Mesenchymal stem cell (in vitro differentiated cells and primary cell): ENCODE measurements around the gene GJD3.
A peak's percentile ranks its signal among the peaks of the same experiment; 100 is the strongest.

Source experiments
- DNase-seq: peaks from one replicate; pipeline ENCODE4 v3.0.0-alpha.2; 2013
- H2AFZ ChIP-seq: one replicate; pipeline ENCODE4 v1.6.1; 2013; ENCODE audit warnings: low read depth, mild to moderate bottlenecking, control low read depth, inconsistent platforms, low read length, moderate library complexity
- H2AK5ac ChIP-seq: 2 replicates; pipeline ENCODE4 v1.6.1; 2013; ENCODE audit warnings: low read length, moderate library complexity, mild to moderate bottlenecking, inconsistent platforms; ENCODE audit not compliant: severe bottlenecking
- H2BK120ac ChIP-seq: one replicate; pipeline ENCODE4 v1.6.1; 2013; ENCODE audit warnings: low read depth, mild to moderate bottlenecking, inconsistent platforms, low read length, moderate library complexity
- H2BK12ac ChIP-seq, 2 experiments: one replicate each; pipeline ENCODE4 v1.6.1; 2013; ENCODE audit warnings: inconsistent platforms in 2 of 2, low read length in 2 of 2, mild to moderate bottlenecking in 2 of 2, moderate library complexity in 2 of 2, control low read depth in 1 of 2
- H2BK15ac ChIP-seq: one replicate; pipeline ENCODE4 v1.6.1; 2013; ENCODE audit warnings: mild to moderate bottlenecking, low read depth, inconsistent platforms; ENCODE audit not compliant: poor library complexity, severe bottlenecking
- H2BK5ac ChIP-seq: 2 replicates; pipeline ENCODE4 v1.6.1; 2013; ENCODE audit warnings: low read depth, mild to moderate bottlenecking, low read length, control low read depth, inconsistent platforms; ENCODE audit not compliant: poor library complexity, severe bottlenecking
- H3K14ac ChIP-seq, 2 experiments: one replicate each; pipeline ENCODE4 v1.6.1; 2013; ENCODE audit warnings: inconsistent platforms in 2 of 2, low read length in 2 of 2, control low read depth in 1 of 2, mild to moderate bottlenecking in 1 of 2, moderate library complexity in 1 of 2
- H3K18ac ChIP-seq, 2 experiments: one replicate each; pipeline ENCODE4 v1.6.1; 2013; ENCODE audit warnings: inconsistent platforms in 2 of 2, low read length in 2 of 2, control low read depth in 1 of 2, low read depth in 1 of 2, mild to moderate bottlenecking in 1 of 2
- H3K23ac ChIP-seq, 2 experiments: one replicate each; pipeline ENCODE4 v1.6.1; 2013; ENCODE audit warnings: inconsistent platforms in 2 of 2, low read length in 2 of 2, mild to moderate bottlenecking in 2 of 2, moderate library complexity in 2 of 2, control low read depth in 1 of 2
- H3K27ac ChIP-seq: 2 replicates; pipeline ENCODE4 v1.5.1; 2013; ENCODE audit warnings: mild to moderate bottlenecking, moderate library complexity, low read length, control low read depth, inconsistent platforms; ENCODE audit not compliant: poor library complexity, severe bottlenecking
- H3K27me3 ChIP-seq, 2 experiments: 2 replicates each; pipeline versions ENCODE4 v1.6.1 to v1.7.0; 2013; ENCODE audit warnings: low read length in 2 of 2, mild to moderate bottlenecking in 2 of 2, moderate library complexity in 2 of 2, control low read depth in 1 of 2, inconsistent platforms in 1 of 2; ENCODE audit not compliant: control insufficient read depth in 1 of 2, insufficient read depth in 1 of 2
- H3K36me3 ChIP-seq, 2 experiments: 2 replicates each; pipeline versions ENCODE4 v1.6.1 to v1.7.0; 2013; ENCODE audit warnings: low read length in 2 of 2, control low read depth in 1 of 2, inconsistent platforms in 1 of 2, low read depth in 1 of 2, mild to moderate bottlenecking in 1 of 2; ENCODE audit not compliant: insufficient read depth in 2 of 2, control insufficient read depth in 1 of 2
- H3K4ac ChIP-seq, 2 experiments: one replicate each; pipeline ENCODE4 v1.6.1; 2013; ENCODE audit warnings: inconsistent platforms in 2 of 2, low read length in 2 of 2, mild to moderate bottlenecking in 2 of 2, moderate library complexity in 2 of 2, control low read depth in 1 of 2, low read depth in 1 of 2
- H3K4me1 ChIP-seq: 2 replicates; pipeline ENCODE4 v1.6.1; 2013; ENCODE audit warnings: low read depth, low read length, control low read depth; ENCODE audit not compliant: control insufficient read depth, insufficient read depth
- H3K4me2 ChIP-seq: 2 replicates; pipeline ENCODE4 v1.6.1; 2013; ENCODE audit warnings: low read length, mild to moderate bottlenecking, inconsistent platforms; ENCODE audit not compliant: poor library complexity, severe bottlenecking
- H3K4me3 ChIP-seq, 2 experiments: 2 replicates each; pipeline versions ENCODE4 v1.5.1 to v1.7.0; 2013; ENCODE audit warnings: low read length in 2 of 2, mild to moderate bottlenecking in 2 of 2, control low read depth in 1 of 2, low read depth in 1 of 2; ENCODE audit not compliant: insufficient read depth in 1 of 2
- H3K79me1 ChIP-seq: replicated peaks from 2 replicates; pipeline ENCODE4 v1.6.1; 2013; ENCODE audit warnings: mild to moderate bottlenecking, control low read depth, low read length, inconsistent platforms; ENCODE audit not compliant: poor library complexity, severe bottlenecking
- H3K9ac ChIP-seq: 2 replicates; pipeline ENCODE4 v1.7.0; 2013; ENCODE audit warnings: mild to moderate bottlenecking, low read length, moderate library complexity
- H3K9me3 ChIP-seq: 2 replicates; pipeline ENCODE4 v1.7.0; 2013; ENCODE audit warnings: mild to moderate bottlenecking, low read length; ENCODE audit not compliant: control insufficient read depth
- H4K8ac ChIP-seq: one replicate; pipeline ENCODE4 v1.6.1; 2013; ENCODE audit warnings: inconsistent platforms, mild to moderate bottlenecking, low read length, moderate library complexity
- H4K91ac ChIP-seq: one replicate; pipeline ENCODE4 v1.6.1; 2013; ENCODE audit warnings: mild to moderate bottlenecking, low read length, inconsistent platforms
- WGBS: methylation state at CpG from one replicate; pipeline ENCODE4 v1.1.7; 2013; ENCODE audit warnings: mixed read lengths; 5-methylcytosine and 5-hydroxymethylcytosine counted together

Gene GJD3

DNA sequence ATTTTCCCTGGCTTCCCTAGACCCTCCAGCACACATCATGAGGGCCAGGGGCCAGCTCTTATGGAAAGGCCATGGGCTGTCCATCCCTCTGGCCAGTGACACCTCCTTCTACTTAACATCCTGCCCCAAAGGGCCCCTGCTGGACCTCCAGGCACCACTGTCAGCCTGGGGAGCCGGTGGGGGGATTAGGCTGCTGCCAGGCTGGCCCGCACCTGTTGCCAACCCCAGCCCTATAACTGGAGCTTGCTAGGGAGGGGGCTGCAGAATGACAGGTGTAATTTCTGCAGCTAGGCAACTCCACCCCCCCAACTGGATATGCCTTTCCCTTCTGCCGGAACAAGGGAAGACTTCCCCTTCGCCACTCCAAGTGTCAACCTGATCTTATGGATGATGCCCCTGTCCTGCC lies 43.0 kb downstream of the GJD3 start:
- H2BK12ac ChIP-seq, result peak overlapping the region; percentile 64 to 80
- H3K4me2 ChIP-seq, result peak overlapping the region; percentile 59
- 92% methylated on average over 4 of the region's 4 CpGs for WGBS

DNA sequence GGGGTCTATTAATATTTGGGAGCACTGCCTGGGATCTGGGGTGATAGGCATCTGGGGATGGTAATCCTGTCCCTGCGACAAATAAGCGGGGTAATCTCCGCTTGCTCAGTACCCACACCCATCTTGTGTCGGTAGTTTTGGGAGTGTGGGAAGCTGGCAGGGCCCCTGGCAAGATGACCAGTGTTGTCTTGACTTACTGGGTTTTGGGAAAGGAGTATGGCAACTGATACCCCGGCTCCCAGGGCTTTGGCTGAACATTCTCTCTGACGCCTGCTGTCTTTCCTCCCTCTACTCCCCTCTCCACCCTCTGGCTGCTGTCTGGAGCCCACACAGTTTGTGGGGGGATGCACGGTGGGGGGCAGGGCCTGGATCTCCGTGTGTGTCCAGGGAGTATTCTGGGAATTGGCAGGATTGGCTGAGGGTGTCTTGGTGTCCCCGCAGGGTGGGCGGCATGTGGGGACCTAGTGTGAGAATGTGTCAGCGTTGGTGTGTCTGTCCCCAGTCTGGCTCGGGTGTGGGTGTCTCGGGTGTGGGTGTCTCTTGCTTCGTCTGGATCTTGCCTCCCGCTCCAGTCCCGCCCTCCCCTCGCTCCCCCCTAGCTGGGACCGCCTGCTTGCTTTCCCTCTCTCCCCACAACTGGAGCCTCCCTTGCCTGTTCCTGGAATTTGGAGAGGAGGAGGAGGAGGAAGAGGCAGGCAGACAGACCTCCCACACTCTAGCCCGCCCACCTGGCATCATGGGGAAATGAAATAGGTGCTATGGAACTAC lies 43.6 kb downstream of the GJD3 start:
- peak overlapping the region; percentile 88 for H2BK15ac ChIP-seq
- no peak overlapping the region for H2BK5ac ChIP-seq
- no peaks in the 10 kb centered on the region for H3K27me3 ChIP-seq
- H4K91ac ChIP-seq, result peak overlapping the region; percentile 12
- 84% methylated on average over 7 of the region's 19 CpGs for WGBS
- peak overlapping the region in 1 of 2 experiments; percentile 77 for H3K18ac ChIP-seq
- H2BK12ac ChIP-seq, result peak overlapping the region in 1 of 2 experiments; percentile 60
- peak overlapping the region in 1 of 2 experiments; percentile 88 for H3K4me3 ChIP-seq
- peak overlapping the region; percentile 33 for H2AK5ac ChIP-seq
- H3K4ac ChIP-seq, result no peak overlapping the region
- peak overlapping the region; percentile 3 for H4K8ac ChIP-seq
- peak overlapping the region in 1 of 2 experiments; percentile 46 for H3K23ac ChIP-seq
- no peaks in the 10 kb centered on the region for H3K9me3 ChIP-seq
- peaks cover 18% of the 10 kb centered on the region for H3K79me1 ChIP-seq
- no peak overlapping the region for H3K27ac ChIP-seq
- no peaks in the 10 kb centered on the region for H3K36me3 ChIP-seq
- peaks cover 70% of the 10 kb centered on the region for H3K4me1 ChIP-seq
- no peak overlapping the region for H3K14ac ChIP-seq
- H3K9ac ChIP-seq, result peak overlapping the region; percentile 98
- H2BK120ac ChIP-seq, result no peak overlapping the region
- DNase-seq, result no peak
- no peak overlapping the region for H2AFZ ChIP-seq
- H3K4me2 ChIP-seq, result peak overlapping the region; percentile 20

More for the DNA sequence above, 43.0 kb downstream of the GJD3 start:
- H4K91ac ChIP-seq, result peak overlapping the region; percentile 91
- peak overlapping the region; percentile 27 for H2AK5ac ChIP-seq
- no peak overlapping the region for H2AFZ ChIP-seq
- H2BK15ac ChIP-seq, result peak overlapping the region; percentile 86
- peak overlapping the region; percentile 41 to 63 for H3K4ac ChIP-seq
- peak overlapping the region; percentile 32 for H4K8ac ChIP-seq
- H3K4me3 ChIP-seq, result peak overlapping the region; percentile 15 to 88
- H3K23ac ChIP-seq, result peak overlapping the region in 1 of 2 experiments; percentile 76
- peaks cover 21% of the 10 kb centered on the region for H3K79me1 ChIP-seq
- no peak overlapping the region for H3K27ac ChIP-seq
- H3K9ac ChIP-seq, result peak overlapping the region; percentile 98
- no peaks in the 10 kb centered on the region for H3K27me3 ChIP-seq
- no peak overlapping the region for H2BK5ac ChIP-seq
- H3K9me3 ChIP-seq, result no peaks in the 10 kb centered on the region
- H3K4me1 ChIP-seq, result peaks cover 70% of the 10 kb centered on the region
- peak overlapping the region; percentile 85 for H2BK120ac ChIP-seq
- peak overlapping the region; percentile 6 to 67 for H3K18ac ChIP-seq
- DNase-seq, result no peak
- H3K36me3 ChIP-seq, result no peaks in the 10 kb centered on the region
- no peak overlapping the region for H3K14ac ChIP-seq

DNA sequence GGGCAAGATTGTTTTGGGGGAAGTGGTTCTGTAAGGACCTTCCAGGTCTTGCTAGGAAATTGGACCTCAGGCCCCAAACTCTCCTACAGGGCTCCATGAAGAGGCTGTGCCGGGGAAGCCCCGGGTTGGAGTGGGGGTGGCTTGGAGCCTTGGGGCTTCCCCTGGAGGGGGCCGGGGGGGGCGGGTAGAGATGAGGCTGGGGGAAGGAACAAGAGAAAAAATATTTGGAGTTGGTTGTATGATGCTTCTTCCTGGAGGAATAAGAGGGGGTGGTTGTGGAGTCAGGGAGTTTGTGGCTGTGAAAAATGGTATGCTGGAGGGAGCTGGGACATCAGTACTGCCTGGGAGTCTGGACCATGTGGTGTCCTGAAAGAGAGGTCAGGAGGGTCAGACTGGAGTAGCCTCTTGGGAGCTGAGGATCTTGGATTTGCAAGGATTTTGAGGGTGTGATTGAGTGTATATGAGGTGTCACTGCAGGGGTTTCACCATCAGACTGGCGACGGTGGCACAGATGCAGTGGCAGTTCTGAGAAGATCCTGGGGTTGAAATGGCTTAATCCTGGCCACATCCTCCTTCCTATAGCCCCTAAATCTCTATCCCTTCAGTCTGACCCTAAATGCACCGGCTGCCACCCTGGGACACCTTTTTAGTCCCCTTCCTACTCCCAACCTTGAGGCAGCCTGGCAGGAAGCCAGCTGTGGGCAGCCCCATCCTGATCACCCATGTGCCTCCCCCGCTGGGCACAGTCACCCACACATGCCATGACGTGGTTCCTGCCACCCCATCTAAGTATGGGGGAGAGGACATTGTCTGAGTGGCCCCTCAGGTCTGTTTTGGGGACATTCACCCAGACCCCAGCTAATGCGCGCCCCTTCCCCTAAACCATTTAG lies 44.6 kb downstream of the GJD3 start:
- Histone ChIP-seq H3K4me1 (peaks cover 75% of the 10 kb centered on the region), H4K91ac (peak overlapping the region; percentile 52), H3K27ac (no peak overlapping the region), H3K4ac (peak overlapping the region; percentile 4 to 54), H3K14ac (no peak overlapping the region), H2BK15ac (no peak overlapping the region), H2AK5ac (peak overlapping the region; percentile 33), H2BK12ac (peak overlapping the region; percentile 37 to 42), H3K23ac (peak overlapping the region in 1 of 2 experiments; percentile 57), H4K8ac (no peak overlapping the region), H3K79me1 (peaks cover 12% of the 10 kb centered on the region), H3K4me2 (peak overlapping the region; percentile 48), H3K9me3 (no peaks in the 10 kb centered on the region), H3K18ac (peak overlapping the region in 1 of 2 experiments; percentile 9), H3K4me3 (peak overlapping the region in 1 of 2 experiments; percentile 88), H2AFZ (no peak overlapping the region), H2BK5ac (no peak overlapping the region), H3K9ac (peak overlapping the region; percentile 98), H3K27me3 (no peaks in the 10 kb centered on the region), H3K36me3 (no peaks in the 10 kb centered on the region), H2BK120ac (peak overlapping the region; percentile 24)
- DNase-seq, result no peak
- 79% methylated on average over 11 of the region's 11 CpGs for WGBS
